Measurements from ENCODE around the gene ZNF648. TPM values are rescaled to one million over a fixed set of nuclear protein-coding genes. Genes with fewer than 3 reads are reported as not detected.
"Not testable (repeated sequence)": the region's sequence is repeated elsewhere in the genome, so short reads cannot be mapped to it uniquely, and the experiment has no call there.

Gene ZNF648, protein sequence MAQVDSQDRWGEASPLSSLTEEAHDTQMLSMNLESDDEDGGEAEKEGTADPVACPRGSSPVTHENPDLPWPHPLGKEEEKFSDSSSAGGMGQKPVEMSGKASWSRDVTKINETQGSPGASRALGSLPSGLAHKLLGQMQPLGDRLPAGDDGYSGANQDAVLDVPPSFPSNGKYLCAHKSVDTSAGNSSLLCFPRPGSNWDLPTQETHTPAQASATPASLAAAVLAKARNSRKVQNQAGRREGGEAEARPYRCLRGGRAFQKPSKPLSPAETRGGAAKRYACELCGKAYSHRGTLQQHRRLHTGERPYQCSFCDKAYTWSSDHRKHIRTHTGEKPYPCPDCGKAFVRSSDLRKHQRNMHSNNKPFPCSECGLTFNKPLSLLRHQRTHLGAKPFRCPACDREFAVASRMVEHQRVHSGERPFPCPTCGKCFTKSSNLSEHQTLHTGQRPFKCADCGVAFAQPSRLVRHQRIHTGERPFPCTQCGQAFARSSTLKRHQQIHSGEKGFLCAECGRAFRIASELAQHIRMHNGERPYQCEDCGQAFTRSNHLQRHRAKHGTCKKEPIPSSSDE
- total RNA-seq (1 to 10 TPM in 1 of 2 donors, under 1 TPM in 1; 0.99 to 3.1 TPM), polyA plus RNA-seq (ENCODE audit: insufficient read length in 2 of 2) (under 1 TPM; 0.32 to 0.41 TPM)
- long read RNA-seq, donor 1: 0 reads
- long read RNA-seq, donor 2: 0 reads
- long read RNA-seq, donor 3: 0 reads
- long read RNA-seq, donor 4: 0 reads

- Histone ChIP-seq H3K27ac (ENCODE audit: low read depth, low read length) (no peak within 1 kb of the TSS), H3K27me3 (ENCODE audit: control insufficient read depth, insufficient read depth, low read length) (peaks cover 12% of the 10 kb centered on the region), H3K4me1 (ENCODE audit: control insufficient read depth, insufficient read depth, low read length) (peaks cover 13% of the 10 kb centered on the region), H3K36me3 (ENCODE audit: control insufficient read depth, insufficient read depth, low read length) (no peaks in the 10 kb centered on the region), H3K9me3 (ENCODE audit: control insufficient read depth, insufficient read depth, low read length) (peaks cover 3% of the 10 kb centered on the region), H3K4me3 (ENCODE audit: low read depth, low read length) (peak within 1 kb of the TSS; percentile 24)
- WGBS (ENCODE audit: insufficient coverage): 43% methylated on average over 4 of the region's 4 CpGs
- no peak for DNase-seq (ENCODE audit: low read depth in 4 of 6, low spot score in 6 of 6)
These were observed at the start of gene ZNF648 for GRCh38 chr1:182061594-182061993. ZNF648 (minus strand) TSS chr1:182061712; CDS start chr1:182058010, 3,702 bp downstream.

GRCh38 chr1:182110635-182111034 is 49.1 kb upstream of the ZNF648 start:
- Histone ChIP-seq H3K4me1 (ENCODE audit: control insufficient read depth, insufficient read depth, low read length) (peaks cover 21% of the 10 kb centered on the region), H3K9me3 (ENCODE audit: control insufficient read depth, insufficient read depth, low read length) (no peaks in the 10 kb centered on the region), H3K36me3 (ENCODE audit: control insufficient read depth, insufficient read depth, low read length) (no peaks in the 10 kb centered on the region), H3K4me3 (ENCODE audit: low read depth, low read length) (no peak overlapping the region), H3K27me3 (ENCODE audit: control insufficient read depth, insufficient read depth, low read length) (no peaks in the 10 kb centered on the region), H3K27ac (ENCODE audit: low read depth, low read length) (no peak overlapping the region)
- DNase-seq (ENCODE audit: low read depth in 4 of 6, low spot score in 6 of 6): no peak
- WGBS (ENCODE audit: insufficient coverage): 100% methylated on average over 3 of the region's 6 CpGs

- Histone ChIP-seq H3K27me3 (ENCODE audit: control insufficient read depth, insufficient read depth, low read length) (no peaks in the 10 kb centered on the region), H3K4me1 (ENCODE audit: control insufficient read depth, insufficient read depth, low read length) (peaks cover 16% of the 10 kb centered on the region), H3K9me3 (ENCODE audit: control insufficient read depth, insufficient read depth, low read length) (no peaks in the 10 kb centered on the region), H3K36me3 (ENCODE audit: control insufficient read depth, insufficient read depth, low read length) (no peaks in the 10 kb centered on the region), H3K4me3 (ENCODE audit: low read depth, low read length) (no peak overlapping the region), H3K27ac (ENCODE audit: low read depth, low read length) (no peak overlapping the region)
- 100% methylated on average over 2 of the region's 3 CpGs for WGBS (ENCODE audit: insufficient coverage)
- no peak for DNase-seq (ENCODE audit: low read depth in 4 of 6, low spot score in 6 of 6)
These were observed 48.3 kb upstream of the ZNF648 start for GRCh38 chr1:182109771-182110170.

DNA sequence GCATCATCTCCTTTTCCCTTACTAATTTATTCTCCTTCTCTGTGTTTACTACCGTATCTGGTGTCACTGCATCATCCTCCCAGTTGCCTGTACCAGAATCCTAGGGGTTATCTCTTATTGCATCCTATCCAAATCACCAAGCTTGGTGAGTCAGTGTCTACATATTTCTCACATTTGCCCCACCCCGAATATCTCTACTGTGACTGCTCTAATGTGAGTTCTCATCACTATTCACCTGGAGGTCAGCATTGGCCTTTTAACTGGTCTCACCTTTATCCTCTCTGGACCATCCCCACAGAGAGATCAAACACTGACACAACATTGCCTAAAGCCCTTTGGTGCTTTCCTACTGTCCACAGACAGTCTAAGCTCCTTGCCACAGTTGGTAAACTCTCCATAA is 45.7 kb upstream of the ZNF648 start:
- Histone ChIP-seq H3K9me3 (ENCODE audit: control insufficient read depth, insufficient read depth, low read length) (no peaks in the 10 kb centered on the region), H3K27me3 (ENCODE audit: control insufficient read depth, insufficient read depth, low read length) (no peaks in the 10 kb centered on the region), H3K4me1 (ENCODE audit: control insufficient read depth, insufficient read depth, low read length) (no peaks in the 10 kb centered on the region), H3K36me3 (ENCODE audit: control insufficient read depth, insufficient read depth, low read length) (no peaks in the 10 kb centered on the region), H3K27ac (ENCODE audit: low read depth, low read length) (no peak overlapping the region), H3K4me3 (ENCODE audit: low read depth, low read length) (no peak overlapping the region)
- 87% methylated on average over 2 of the region's 2 CpGs for WGBS (ENCODE audit: insufficient coverage)
- no peak for DNase-seq (ENCODE audit: low read depth in 4 of 6, low spot score in 6 of 6)

- WGBS (ENCODE audit: insufficient coverage): 100% methylated on average over 1 of the region's 3 CpGs
- Histone ChIP-seq H3K4me1 (ENCODE audit: control insufficient read depth, insufficient read depth, low read length) (no peaks in the 10 kb centered on the region), H3K27ac (ENCODE audit: low read depth, low read length) (no peak overlapping the region), H3K4me3 (ENCODE audit: low read depth, low read length) (no peak overlapping the region), H3K27me3 (ENCODE audit: control insufficient read depth, insufficient read depth, low read length) (no peaks in the 10 kb centered on the region), H3K9me3 (ENCODE audit: control insufficient read depth, insufficient read depth, low read length) (peaks cover 2% of the 10 kb centered on the region), H3K36me3 (ENCODE audit: control insufficient read depth, insufficient read depth, low read length) (no peaks in the 10 kb centered on the region)
- DNase-seq (ENCODE audit: low read depth in 4 of 6, low spot score in 6 of 6): no peak
These were observed 40.5 kb upstream of the ZNF648 start for GRCh38 chr1:182102043-182102416.

DNA sequence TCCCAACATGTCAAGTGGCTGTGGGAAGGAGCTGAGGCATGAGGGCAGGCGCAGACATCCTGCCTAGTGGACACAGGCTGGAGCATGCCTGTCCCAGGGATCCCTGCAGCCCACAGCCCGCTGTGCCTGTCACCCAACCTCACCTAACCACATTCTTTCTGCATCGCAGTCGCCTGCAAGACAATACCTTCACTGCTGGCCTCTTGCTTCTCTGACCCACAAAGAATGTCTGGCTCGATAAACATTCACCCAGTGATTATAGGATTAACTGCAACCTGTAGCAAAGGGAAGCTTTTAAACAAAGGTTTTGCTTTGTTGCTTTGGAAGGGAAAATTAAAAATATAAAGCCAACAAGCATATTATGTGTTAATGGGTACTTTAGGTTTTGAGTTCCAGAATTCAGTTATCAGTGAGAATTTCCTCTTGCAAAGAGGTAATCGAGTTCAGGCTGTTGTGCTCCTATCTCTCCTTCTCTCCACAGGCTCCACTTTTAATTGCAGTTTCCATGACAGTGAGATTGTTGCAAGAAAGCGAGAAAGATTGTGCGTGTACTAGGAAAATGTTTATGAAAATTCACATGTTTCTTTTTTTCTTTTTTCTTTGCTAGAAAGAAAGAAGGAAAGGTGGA is 40.0 kb upstream of the ZNF648 start:
- WGBS (ENCODE audit: insufficient coverage): 44% methylated on average over 2 of the region's 8 CpGs
- H3K4me1 ChIP-seq (ENCODE audit: control insufficient read depth, insufficient read depth, low read length): no peaks in the 10 kb centered on the region
- no peak overlapping the region for H3K27ac ChIP-seq (ENCODE audit: low read depth, low read length)
- peak in 1 of 6 donors; percentile 52 for DNase-seq (ENCODE audit: low read depth in 4 of 6, low spot score in 6 of 6)
- no peaks in the 10 kb centered on the region for H3K27me3 ChIP-seq (ENCODE audit: control insufficient read depth, insufficient read depth, low read length)
- no peak overlapping the region for H3K4me3 ChIP-seq (ENCODE audit: low read depth, low read length)
- no peaks in the 10 kb centered on the region for H3K36me3 ChIP-seq (ENCODE audit: control insufficient read depth, insufficient read depth, low read length)
- peaks cover 2% of the 10 kb centered on the region for H3K9me3 ChIP-seq (ENCODE audit: control insufficient read depth, insufficient read depth, low read length)

GRCh38 chr1:182098301-182098700 is 36.8 kb upstream of the ZNF648 start:
- H3K27me3 ChIP-seq (ENCODE audit: control insufficient read depth, insufficient read depth, low read length): no peaks in the 10 kb centered on the region
- H3K36me3 ChIP-seq (ENCODE audit: control insufficient read depth, insufficient read depth, low read length): no peaks in the 10 kb centered on the region
- H3K27ac ChIP-seq (ENCODE audit: low read depth, low read length): no peak overlapping the region
- peaks cover 2% of the 10 kb centered on the region for H3K9me3 ChIP-seq (ENCODE audit: control insufficient read depth, insufficient read depth, low read length)
- H3K4me1 ChIP-seq (ENCODE audit: control insufficient read depth, insufficient read depth, low read length): no peaks in the 10 kb centered on the region
- WGBS (ENCODE audit: insufficient coverage): no CpG with 5 or more reads among the region's 4 CpGs
- DNase-seq (ENCODE audit: low read depth in 4 of 6, low spot score in 6 of 6): no peak
- H3K4me3 ChIP-seq (ENCODE audit: low read depth, low read length): no peak overlapping the region

GRCh38 chr1:182095946-182096345 is 34.4 kb upstream of the ZNF648 start:
- Histone ChIP-seq H3K27me3 (ENCODE audit: control insufficient read depth, insufficient read depth, low read length) (no peaks in the 10 kb centered on the region), H3K4me3 (ENCODE audit: low read depth, low read length) (no peak overlapping the region), H3K36me3 (ENCODE audit: control insufficient read depth, insufficient read depth, low read length) (no peaks in the 10 kb centered on the region), H3K27ac (ENCODE audit: low read depth, low read length) (no peak overlapping the region), H3K9me3 (ENCODE audit: control insufficient read depth, insufficient read depth, low read length) (peaks cover 2% of the 10 kb centered on the region), H3K4me1 (ENCODE audit: control insufficient read depth, insufficient read depth, low read length) (peaks cover 5% of the 10 kb centered on the region)
- no peak for DNase-seq (ENCODE audit: low read depth in 4 of 6, low spot score in 6 of 6)
- 82% methylated on average over 1 of the region's 2 CpGs for WGBS (ENCODE audit: insufficient coverage)

GRCh38 chr1:182094514-182095005 is 33.0 kb upstream of the ZNF648 start:
- not testable (repeated sequence) for H3K27ac ChIP-seq (ENCODE audit: low read depth, low read length); DNase-seq (ENCODE audit: low read depth in 4 of 6, low spot score in 6 of 6); H3K36me3 ChIP-seq (ENCODE audit: control insufficient read depth, insufficient read depth, low read length); H3K9me3 ChIP-seq (ENCODE audit: control insufficient read depth, insufficient read depth, low read length); H3K4me3 ChIP-seq (ENCODE audit: low read depth, low read length); H3K27me3 ChIP-seq (ENCODE audit: control insufficient read depth, insufficient read depth, low read length); H3K4me1 ChIP-seq (ENCODE audit: control insufficient read depth, insufficient read depth, low read length)
- WGBS (ENCODE audit: insufficient coverage): no CpG with 5 or more reads among the region's 5 CpGs

Data from spinal cord (tissue), 10 donors.